HCT116 (cell line): ENCODE measurements around the gene RNF217.

Experiments used
- ATF3 ChIP-seq: IDR thresholded peaks from 2 replicates; pipeline ENCODE4 v1.6.1; 2012
- CTCF ChIP-seq, 3 experiments: fragments of 200-600 bp in 1 of 3; sonication (generic) in 1 of 3; IDR thresholded peaks in 2 of 3; conservative IDR thresholded peaks in 1 of 3; 2 replicates each; pipeline ENCODE4 v1.5.1; 2012 to 2017; ENCODE audit warnings: low read depth in 2 of 3, low read length in 2 of 3, antibody characterized with exemption in 1 of 3, borderline replicate concordance in 1 of 3, control low read depth in 1 of 3, mild to moderate bottlenecking in 1 of 3, mixed read lengths in 1 of 3, mixed run types in 1 of 3, moderate library complexity in 1 of 3; ENCODE audit not compliant: insufficient read depth in 1 of 3
- ELF1 ChIP-seq: IDR thresholded peaks from 2 replicates; pipeline ENCODE4 v1.6.1; 2012; ENCODE audit warnings: low read depth, borderline replicate concordance
- EZH2 ChIP-seq: fragments of 200-600 bp; sonication (generic); IDR thresholded peaks from 2 replicates; pipeline ENCODE4 v1.6.1; 2017; ENCODE audit warnings: antibody characterized with exemption, mixed run types
- EZH2phosphoT487 ChIP-seq: fragments of 200-600 bp; IDR thresholded peaks from 2 replicates; pipeline ENCODE4 v1.6.1; 2018; ENCODE audit warnings: antibody characterized with exemption, borderline replicate concordance
- FOSL1 ChIP-seq: IDR thresholded peaks from 2 replicates; pipeline ENCODE4 v1.6.1; 2012; ENCODE audit warnings: low read depth
- MAX ChIP-seq: IDR thresholded peaks from 2 replicates; pipeline ENCODE4 v1.6.1; 2012
- POLR2A ChIP-seq: IDR thresholded peaks from 2 replicates; pipeline ENCODE4 v1.7.0; 2011; ENCODE audit warnings: borderline replicate concordance; ENCODE audit not compliant: insufficient read depth, insufficient read length; ENCODE audit errors: extremely low read depth
- RAD21 ChIP-seq: IDR thresholded peaks from 2 replicates; pipeline ENCODE4 v1.6.1; 2012; ENCODE audit warnings: low read depth, mild to moderate bottlenecking
- REST ChIP-seq: IDR thresholded peaks from 2 replicates; pipeline ENCODE4 v1.6.1; 2012; ENCODE audit warnings: low read depth
- SIN3A ChIP-seq: IDR thresholded peaks from 2 replicates; pipeline ENCODE4 v1.6.1; 2012; ENCODE audit warnings: low read depth
- SP1 ChIP-seq: IDR thresholded peaks from 2 replicates; pipeline ENCODE4 v1.6.1; 2012; ENCODE audit warnings: low read depth
- ZFX ChIP-seq: fragments of 450-650 bp; IDR thresholded peaks from 2 replicates; pipeline ENCODE4 v1.6.1; 2017

- TF ChIP-seq CTCF (IDR thresholded peaks at IDR 0.05 in 2 of 3, conservative IDR thresholded peaks at IDR 0.05 in 1 of 3; ENCODE audit: borderline replicate concordance in 1 of 3, insufficient read depth in 1 of 3, low read depth in 2 of 3, low read length in 2 of 3) = no peak
- TF ChIP-seq FOSL1 = no peak; the same call in 1 of the 2 replicates
- TF ChIP-seq POLR2A = no peak
- no peak for TF ChIP-seq ELF1
- TF ChIP-seq REST = no peak
- TF ChIP-seq SIN3A = no peak
- no peak for TF ChIP-seq MAX
- no peak for TF ChIP-seq EZH2phosphoT487
- no peak for TF ChIP-seq EZH2
- TF ChIP-seq ATF3 = no peak
- TF ChIP-seq SP1 = no peak
- no peak for TF ChIP-seq ZFX
- TF ChIP-seq RAD21 = no peak
These were observed 140.7 kb downstream of the RNF217 start for GRCh38 chr6:125102891-125103290.
